Lung microvascular endothelial cell (primary cell): ENCODE results near the gene TMEM255B. TPM values are rescaled to one million over a fixed set of nuclear protein-coding genes. Genes with fewer than 3 reads are reported as not detected.
A peak's percentile ranks its signal among the peaks of the same experiment; 100 is the strongest.

Source experiments
- DNase-seq, 2 donors: peaks; one replicate each; pipeline versions ENCODE4 v3.0.0 to v3.0.0-alpha.2; 2010; ENCODE audit warnings: low read depth in 2 of 2
- total RNA-seq: library from RNA; depleted of rRNA; stranded (reverse); fragments of >200 nt; gene quantifications from 2 replicates; pipeline ENCODE4 v1.2.1, GENCODE V29; 2014

Gene TMEM255B
- total RNA-seq, 1 donor from 2014 or later, result 55.8 TPM

DNA sequence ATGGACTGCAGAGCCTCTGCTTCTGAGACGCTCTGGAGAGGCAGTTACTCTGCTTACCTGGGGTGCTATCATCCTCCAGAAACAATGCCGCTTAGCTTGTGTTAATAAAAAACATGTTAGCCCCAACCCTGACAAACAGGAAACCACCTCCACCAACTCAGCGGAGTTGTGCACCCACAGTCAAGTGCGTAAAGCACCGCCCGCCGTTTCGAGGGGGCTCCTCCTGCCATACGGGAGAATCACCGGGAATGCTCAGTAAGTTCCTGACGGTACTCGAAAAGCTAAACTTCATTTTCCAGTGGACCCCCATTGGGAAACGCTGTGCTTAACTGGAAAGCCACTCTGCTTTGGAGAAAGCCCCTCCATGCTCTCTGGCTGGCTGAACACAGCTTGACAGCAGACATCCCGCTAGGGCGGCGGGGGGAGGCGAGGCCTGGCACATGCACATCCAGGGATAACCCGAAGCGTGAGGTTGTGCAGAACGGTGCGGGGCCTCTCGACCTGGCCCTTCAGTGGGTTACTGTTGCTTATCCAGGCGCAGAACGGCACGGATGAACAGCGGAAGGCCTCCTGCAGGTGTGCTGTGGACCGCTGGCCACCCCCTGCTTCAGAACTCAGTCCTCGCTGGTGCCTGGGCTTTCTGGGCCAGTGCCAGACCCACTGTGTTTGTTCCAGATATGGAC is 87.8 kb downstream of the TMEM255B start:
- no peak for DNase-seq

- no peak for DNase-seq
These were observed 89.0 kb downstream of the TMEM255B start for GRCh38 chr13:113848020-113848419.

- no peak for DNase-seq
These were observed 89.6 kb downstream of the TMEM255B start for GRCh38 chr13:113848431-113849260.

DNA sequence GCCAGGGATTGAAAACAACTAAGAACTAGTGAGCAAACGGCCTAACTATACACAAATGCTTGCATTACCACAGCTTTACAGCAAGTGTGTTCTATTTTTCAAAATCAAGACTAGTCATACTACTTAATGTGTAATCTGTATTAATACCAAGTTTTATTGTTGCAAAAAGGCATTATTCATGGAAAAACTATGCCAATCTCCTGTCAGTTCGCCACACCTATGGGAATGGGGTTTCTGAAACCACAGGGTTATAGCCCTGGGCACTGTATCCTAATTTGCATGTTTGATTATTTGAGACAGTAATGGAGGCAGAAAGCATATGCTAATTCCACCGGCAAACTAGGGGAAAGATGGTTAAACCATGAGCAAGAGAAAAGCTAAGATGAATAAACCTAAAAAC is 90.5 kb downstream of the TMEM255B start:
- no peak for DNase-seq

DNA sequence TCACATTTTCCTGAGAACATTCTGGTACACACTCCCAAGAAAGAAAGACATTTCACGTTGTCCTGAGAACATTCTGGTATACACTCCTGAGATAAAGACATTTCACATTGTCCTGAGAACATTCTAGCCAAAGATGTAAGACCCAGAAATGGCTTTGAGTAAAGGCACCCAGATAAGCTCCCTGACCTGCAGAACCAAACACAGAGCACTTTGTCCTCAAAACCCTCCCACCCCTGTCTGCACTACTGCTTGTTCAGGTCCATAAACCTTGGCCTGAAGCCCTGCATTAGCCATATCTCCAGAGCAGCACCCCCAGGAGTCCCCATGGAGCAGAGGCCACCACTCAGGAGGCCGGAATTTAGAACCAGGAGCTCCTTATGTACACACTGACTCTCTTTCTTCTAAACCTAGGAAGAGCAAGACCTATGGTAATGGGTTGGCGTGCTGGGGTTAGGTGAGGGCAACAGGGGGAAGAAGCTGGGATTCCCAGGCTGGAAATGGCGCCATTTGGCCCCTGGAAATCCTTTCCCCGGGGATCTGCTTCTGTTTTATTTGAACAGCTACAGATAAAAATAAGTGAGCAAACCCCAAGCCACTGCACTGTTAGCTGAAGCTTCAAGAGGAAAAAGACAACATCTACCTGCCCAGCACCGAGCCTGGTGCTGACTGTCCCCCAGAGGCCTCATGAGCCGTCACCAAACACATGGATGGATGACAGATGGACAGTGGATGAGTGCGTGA is 91.1 kb downstream of the TMEM255B start:
- DNase-seq, result no peak

- no peak for DNase-seq
These were observed 91.9 kb downstream of the TMEM255B start for GRCh38 chr13:113850722-113851479.

DNA sequence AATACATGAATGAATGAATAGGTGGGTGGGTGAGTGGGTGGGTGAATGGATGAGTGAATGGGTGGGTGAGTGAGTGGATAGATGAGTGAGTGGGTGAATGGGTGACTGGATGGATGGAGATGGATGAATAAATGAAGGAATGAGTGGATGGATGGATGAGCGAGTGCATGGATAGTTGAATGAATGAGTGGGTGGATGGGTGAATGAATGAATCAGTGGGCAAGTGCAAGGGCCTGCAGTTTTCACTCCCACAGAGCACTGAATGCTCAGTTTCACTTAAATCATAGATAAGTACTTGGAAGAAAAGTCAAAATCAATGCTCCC is 92.4 kb downstream of the TMEM255B start:
- DNase-seq, result no peak

- DNase-seq, result no peak
These were observed 93.0 kb downstream of the TMEM255B start for GRCh38 chr13:113851826-113852535.

- no peak for DNase-seq
These were observed 93.8 kb downstream of the TMEM255B start for GRCh38 chr13:113852536-113853517.

DNA sequence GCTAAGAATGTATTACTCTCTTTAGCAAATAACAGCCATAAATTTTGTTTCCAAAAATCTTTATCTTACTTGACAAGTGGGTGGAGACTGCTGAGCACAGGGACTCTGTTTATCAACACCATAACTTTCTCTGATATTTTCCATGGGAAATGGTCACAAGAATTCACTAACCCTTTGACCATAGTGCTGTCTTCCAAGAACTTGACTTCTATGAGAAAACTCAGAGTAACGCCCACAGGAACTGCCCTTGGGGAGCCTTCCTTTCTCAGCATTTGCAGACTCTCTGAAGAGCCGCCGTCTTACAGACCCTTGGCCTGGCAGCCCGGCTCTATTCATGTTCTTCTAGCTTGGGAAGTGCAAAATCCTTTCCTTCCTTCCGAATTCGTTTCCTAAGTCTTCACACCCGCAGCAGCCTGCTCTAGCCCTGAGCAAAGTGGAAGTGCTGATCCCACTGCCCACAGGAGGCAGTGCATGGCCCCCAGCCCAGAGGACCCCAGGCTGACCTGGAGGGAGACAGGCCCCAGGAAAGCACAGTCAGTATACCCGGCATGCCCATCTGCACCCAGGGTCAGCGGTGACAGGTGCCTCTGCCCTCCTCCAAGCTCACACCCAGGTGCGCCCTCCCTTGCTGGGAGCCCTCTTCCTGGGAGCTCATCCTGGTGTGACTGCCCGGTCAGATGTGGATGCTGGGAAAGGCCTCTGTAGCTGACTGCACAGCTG is 94.7 kb downstream of the TMEM255B start:
- DNase-seq, result peak in 1 of 2 donors; percentile 56

GRCh38 chr13:113854238-113855011 is 95.4 kb downstream of the TMEM255B start:
- DNase-seq, result peak in 1 of 2 donors; percentile 32

GRCh38 chr13:113855012-113855921 is 96.2 kb downstream of the TMEM255B start:
- DNase-seq, result no peak

- DNase-seq, result no peak
These were observed 97.1 kb downstream of the TMEM255B start for GRCh38 chr13:113855931-113856715.

DNA sequence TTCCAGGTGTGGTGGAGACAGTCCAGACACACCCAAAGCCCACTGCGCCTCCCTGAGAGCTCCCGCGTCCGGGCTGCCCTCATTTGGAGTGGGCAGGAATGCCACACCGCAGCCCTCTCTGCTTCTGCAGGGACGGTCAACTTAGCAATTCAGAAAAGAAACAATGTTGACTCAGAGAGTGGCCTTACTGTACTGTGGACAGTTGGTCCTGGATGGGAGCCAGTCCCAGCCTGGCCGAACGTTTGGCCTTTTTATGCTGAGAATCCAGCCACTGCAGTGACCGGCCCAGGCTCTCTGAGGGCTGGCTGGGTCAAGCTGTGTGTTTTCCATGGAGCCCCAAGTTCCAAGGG is 97.7 kb downstream of the TMEM255B start:
- peak; percentile 65 to 77 for DNase-seq

- no peak for DNase-seq
These were observed 98.6 kb downstream of the TMEM255B start for GRCh38 chr13:113857531-113858195.
